ENCODE data around the gene ABI3BP.

ABI3BP gene

GRCh38 chr3:100932491-100932890 lies 60.7 kb downstream of the ABI3BP start:
- DNase-seq, result no peak

GRCh38 chr3:100928638-100929428 lies 64.4 kb downstream of the ABI3BP start:
- no peak for DNase-seq

GRCh38 chr3:100927775-100928174 lies 65.4 kb downstream of the ABI3BP start:
- DNase-seq, result no peak

GRCh38 chr3:100915706-100916495 lies 77.3 kb downstream of the ABI3BP start:
- DNase-seq, result no peak

- DNase-seq, result no peak
Observed at GRCh38 chr3:100913870-100914648, 79.2 kb downstream of the ABI3BP start.

- no peak for DNase-seq
Observed at GRCh38 chr3:100912976-100913545, 80.2 kb downstream of the ABI3BP start.

- no peak for DNase-seq
Observed at GRCh38 chr3:100912571-100912970, 80.7 kb downstream of the ABI3BP start.

GRCh38 chr3:100911956-100912355 lies 81.3 kb downstream of the ABI3BP start:
- no peak for DNase-seq

GRCh38 chr3:100910986-100911385 lies 82.2 kb downstream of the ABI3BP start:
- no peak for DNase-seq

GRCh38 chr3:100902572-100902971 lies 90.6 kb downstream of the ABI3BP start:
- DNase-seq, result no peak

- no peak for DNase-seq
Observed at GRCh38 chr3:100900671-100901335, 92.4 kb downstream of the ABI3BP start.

- no peak for DNase-seq
Observed at GRCh38 chr3:100899440-100900091, 93.7 kb downstream of the ABI3BP start.

- DNase-seq, result no peak
Observed at GRCh38 chr3:100898681-100899080, 94.5 kb downstream of the ABI3BP start.

- DNase-seq, result no peak
Observed at GRCh38 chr3:100896994-100897393, 96.2 kb downstream of the ABI3BP start.

GRCh38 chr3:100893590-100893989 lies 99.6 kb downstream of the ABI3BP start:
- DNase-seq, result no peak

GRCh38 chr3:100893108-100893507 lies 100.1 kb downstream of the ABI3BP start:
- no peak for DNase-seq

- DNase-seq, result no peak
Observed at GRCh38 chr3:100891827-100892226, 101.4 kb downstream of the ABI3BP start.

GRCh38 chr3:100891033-100891432 lies 102.2 kb downstream of the ABI3BP start:
- no peak for DNase-seq

GRCh38 chr3:100888881-100889280 lies 104.3 kb downstream of the ABI3BP start:
- DNase-seq, result no peak

GRCh38 chr3:100882571-100882984 lies 110.6 kb downstream of the ABI3BP start:
- DNase-seq, result no peak

GRCh38 chr3:100880845-100881244 lies 112.4 kb downstream of the ABI3BP start:
- no peak for DNase-seq

GRCh38 chr3:100880072-100880471 lies 113.1 kb downstream of the ABI3BP start:
- no peak for DNase-seq

Measured in activated CD4-positive, alpha-beta T cell treated with anti-CD3 and anti-CD28 coated beads for 4 hours (primary cell).